Upper lobe of left lung (tissue), 4 donors: Measurements from ENCODE around the gene ANKRD40.

Experiments
- EP300 ChIP-seq, 4 donors: sonication (generic); formaldehyde crosslinking; IDR thresholded peaks; one replicate each; pipeline ENCODE4 v1.5.1; 2017; ENCODE audit warnings: antibody characterized with exemption in 4 of 4, control low read depth in 2 of 4
- POLR2A ChIP-seq, 4 donors: fragments of 450-650 bp; IDR thresholded peaks; one replicate each; pipeline ENCODE4 v1.5.1; 2016 to 2017; ENCODE audit warnings: antibody characterized with exemption in 4 of 4, mild to moderate bottlenecking in 2 of 4
- POLR2AphosphoS5 ChIP-seq, 2 donors: sonication (generic); formaldehyde crosslinking; IDR thresholded peaks; one replicate each; pipeline ENCODE4 v1.5.1; 2017; ENCODE audit warnings: antibody characterized with exemption in 2 of 2
- TF ChIP-seq, protein P1 (sequence below), 6 experiments: fragments of 450-650 bp in 4 of 6; fragments of 200-600 bp in 2 of 6; sonication (generic) in 2 of 6; IDR thresholded peaks; one replicate each; pipeline ENCODE4 v1.5.1; 2016 to 2019; ENCODE audit warnings: antibody characterized with exemption in 6 of 6

- TF ChIP-seq, protein P1, sequence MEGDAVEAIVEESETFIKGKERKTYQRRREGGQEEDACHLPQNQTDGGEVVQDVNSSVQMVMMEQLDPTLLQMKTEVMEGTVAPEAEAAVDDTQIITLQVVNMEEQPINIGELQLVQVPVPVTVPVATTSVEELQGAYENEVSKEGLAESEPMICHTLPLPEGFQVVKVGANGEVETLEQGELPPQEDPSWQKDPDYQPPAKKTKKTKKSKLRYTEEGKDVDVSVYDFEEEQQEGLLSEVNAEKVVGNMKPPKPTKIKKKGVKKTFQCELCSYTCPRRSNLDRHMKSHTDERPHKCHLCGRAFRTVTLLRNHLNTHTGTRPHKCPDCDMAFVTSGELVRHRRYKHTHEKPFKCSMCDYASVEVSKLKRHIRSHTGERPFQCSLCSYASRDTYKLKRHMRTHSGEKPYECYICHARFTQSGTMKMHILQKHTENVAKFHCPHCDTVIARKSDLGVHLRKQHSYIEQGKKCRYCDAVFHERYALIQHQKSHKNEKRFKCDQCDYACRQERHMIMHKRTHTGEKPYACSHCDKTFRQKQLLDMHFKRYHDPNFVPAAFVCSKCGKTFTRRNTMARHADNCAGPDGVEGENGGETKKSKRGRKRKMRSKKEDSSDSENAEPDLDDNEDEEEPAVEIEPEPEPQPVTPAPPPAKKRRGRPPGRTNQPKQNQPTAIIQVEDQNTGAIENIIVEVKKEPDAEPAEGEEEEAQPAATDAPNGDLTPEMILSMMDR (IDR thresholded peaks at IDR 0.05) = no peak
- no peak for TF ChIP-seq POLR2A (IDR thresholded peaks at IDR 0.05)
- no peak for TF ChIP-seq POLR2AphosphoS5 (IDR thresholded peaks at IDR 0.05)
- no peak for TF ChIP-seq EP300 (IDR thresholded peaks at IDR 0.05)
Observed at GRCh38 chr17:50679008-50679544, 28.6 kb downstream of the ANKRD40 start.
